NCI-H2081 treated with DMSO at 0.1 percent for 48 hours (cell line): ENCODE data around the gene B3GALT6.
"Not testable (repeated sequence)": the region's sequence is repeated elsewhere in the genome, so short reads cannot be mapped to it uniquely, and the experiment has no call there.

Source experiments
- DNase-seq: peaks from one replicate; lab custom pipeline; 2025; lab: John Stamatoyannopoulos, UW

Gene B3GALT6

GRCh38 chr1:1232208-1232795 lies at the start of gene B3GALT6:
TSS of gene B3GALT6 (plus strand) at chr1:1232237. CDS start at chr1:1232279, 42 bp downstream.
- DNase-seq = no peak

GRCh38 chr1:1182491-1183220 lies 49.4 kb upstream of the B3GALT6 start:
- DNase-seq = no peak

- no peak for DNase-seq
These were observed 48.8 kb upstream of the B3GALT6 start for GRCh38 chr1:1183221-1183747.

- DNase-seq = no peak
These were observed 47.9 kb upstream of the B3GALT6 start for GRCh38 chr1:1183833-1184775.

GRCh38 chr1:1185101-1185765 lies 46.8 kb upstream of the B3GALT6 start:
- DNase-seq = no peak

- no peak for DNase-seq
These were observed 44.1 kb upstream of the B3GALT6 start for GRCh38 chr1:1187938-1188337.

- no peak for DNase-seq
These were observed 42.9 kb upstream of the B3GALT6 start for GRCh38 chr1:1189111-1189510.

- DNase-seq = no peak
These were observed 40.3 kb upstream of the B3GALT6 start for GRCh38 chr1:1191734-1192133.

GRCh38 chr1:1194723-1195122 lies 37.3 kb upstream of the B3GALT6 start:
- no peak for DNase-seq

- not testable (repeated sequence) for DNase-seq
These were observed 36.3 kb upstream of the B3GALT6 start for GRCh38 chr1:1195726-1196125.

GRCh38 chr1:1196431-1197187 lies 35.4 kb upstream of the B3GALT6 start:
- DNase-seq = no peak

- no peak for DNase-seq
These were observed 34.9 kb upstream of the B3GALT6 start for GRCh38 chr1:1197188-1197500.

GRCh38 chr1:1197551-1198422 lies 34.2 kb upstream of the B3GALT6 start:
- no peak for DNase-seq

- no peak for DNase-seq
These were observed 33.5 kb upstream of the B3GALT6 start for GRCh38 chr1:1198423-1199140.

GRCh38 chr1:1199141-1199960 lies 32.7 kb upstream of the B3GALT6 start:
- DNase-seq = no peak

GRCh38 chr1:1199961-1200875 lies 31.8 kb upstream of the B3GALT6 start:
- DNase-seq = no peak
